NCI-H524 (cell line): Measurements from ENCODE around the gene BEX4.

ENCODE experiments used
- DNase-seq, 2 experiments: peaks; one replicate each; lab custom pipeline; 2025; lab: John Stamatoyannopoulos, UW

Gene BEX4

DNA sequence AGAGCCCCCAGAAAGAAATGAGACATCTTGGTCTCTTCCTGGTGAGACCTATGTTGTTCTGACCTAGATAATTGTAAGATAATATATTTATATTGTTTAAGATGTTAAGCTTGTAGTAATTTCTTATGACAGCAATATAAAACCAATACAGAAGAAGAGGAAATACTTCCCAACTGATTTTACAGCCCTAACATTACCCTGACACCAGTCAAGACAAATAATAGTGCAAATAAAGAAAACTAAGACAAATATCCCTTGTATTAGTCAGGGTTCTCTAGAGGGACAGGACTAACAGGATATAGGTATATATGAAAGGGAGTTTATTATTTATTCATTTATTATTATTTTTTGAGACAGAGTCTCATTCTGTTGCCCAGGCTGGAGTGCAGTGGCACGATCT lies 21.4 kb downstream of the BEX4 start:
- no peak for DNase-seq

DNA sequence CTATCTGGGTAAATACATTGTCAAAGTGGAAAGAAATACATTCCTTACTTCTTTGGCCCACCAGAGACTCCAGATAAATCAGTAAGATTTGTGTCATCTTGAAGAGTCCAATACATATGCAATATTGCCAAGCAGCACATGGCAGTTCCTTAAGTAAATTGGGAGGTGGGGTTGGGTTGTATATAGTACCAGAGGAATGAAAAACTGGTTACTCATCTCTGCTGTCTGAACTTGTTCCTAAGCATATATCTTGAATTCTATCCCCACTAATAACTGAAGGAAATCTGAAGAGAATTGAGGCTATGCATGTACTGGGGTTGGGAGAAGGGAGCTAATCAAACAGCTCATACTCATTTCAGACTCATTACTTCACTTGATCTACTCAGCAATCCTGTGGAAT lies 25.2 kb downstream of the BEX4 start:
- DNase-seq, result no peak

DNA sequence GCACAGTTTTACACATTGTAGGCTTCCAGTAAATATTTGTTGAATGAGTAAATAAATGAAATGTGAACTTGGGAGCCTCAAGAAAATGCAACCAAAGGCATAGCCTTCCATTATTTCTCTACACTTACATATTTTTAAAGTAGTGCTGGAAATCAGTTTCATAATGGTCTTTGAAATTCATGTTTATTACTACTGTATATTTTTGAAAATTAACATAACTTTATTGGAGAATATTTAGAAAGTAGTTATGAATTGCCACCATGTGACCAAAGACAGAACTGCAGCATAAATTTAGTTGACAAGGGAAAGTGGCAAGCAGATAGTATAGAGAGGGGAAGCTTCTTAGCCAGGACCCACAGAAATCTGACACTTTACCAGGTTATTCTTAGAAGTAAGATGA lies 33.6 kb downstream of the BEX4 start:
- peak in 1 of 2 experiments; percentile 4 for DNase-seq

DNA sequence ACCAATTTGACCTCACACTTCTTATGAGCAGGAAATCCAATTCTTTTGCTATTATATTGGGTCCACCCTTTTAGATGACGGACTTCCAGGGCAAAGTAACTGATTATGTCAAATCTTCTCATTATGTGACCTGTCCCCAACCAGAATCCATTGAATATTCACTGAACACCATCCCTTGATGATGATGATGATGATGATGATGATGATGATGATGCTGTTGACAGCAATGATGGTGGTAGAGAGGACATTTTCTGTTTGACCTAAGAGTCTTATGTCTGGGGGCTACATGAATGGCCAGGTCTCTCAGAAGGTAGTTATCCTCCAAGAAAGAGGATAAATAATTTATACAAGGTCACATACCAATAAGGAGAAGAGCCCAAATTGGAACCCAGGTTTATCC lies 34.9 kb downstream of the BEX4 start:
- no peak for DNase-seq

DNA sequence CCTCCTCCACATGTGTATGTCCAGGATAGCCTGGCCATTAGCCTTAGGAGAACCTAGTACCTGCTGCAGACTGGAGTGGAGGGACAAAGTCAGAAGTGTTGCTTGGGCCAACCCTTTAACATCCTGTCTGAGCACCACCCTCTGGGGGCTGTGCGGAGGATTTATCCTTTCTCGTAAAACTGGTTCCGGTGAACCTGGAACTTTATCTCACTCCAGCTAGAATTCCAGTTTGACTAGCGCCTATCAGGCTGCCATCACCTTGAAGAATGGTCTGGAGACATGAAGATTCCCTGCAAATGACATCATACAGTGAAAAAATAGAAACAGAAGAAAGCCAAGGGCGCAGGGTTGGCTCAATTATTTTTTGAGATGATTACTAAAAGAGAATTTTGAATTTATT lies 36.1 kb downstream of the BEX4 start:
- no peak for DNase-seq

DNA sequence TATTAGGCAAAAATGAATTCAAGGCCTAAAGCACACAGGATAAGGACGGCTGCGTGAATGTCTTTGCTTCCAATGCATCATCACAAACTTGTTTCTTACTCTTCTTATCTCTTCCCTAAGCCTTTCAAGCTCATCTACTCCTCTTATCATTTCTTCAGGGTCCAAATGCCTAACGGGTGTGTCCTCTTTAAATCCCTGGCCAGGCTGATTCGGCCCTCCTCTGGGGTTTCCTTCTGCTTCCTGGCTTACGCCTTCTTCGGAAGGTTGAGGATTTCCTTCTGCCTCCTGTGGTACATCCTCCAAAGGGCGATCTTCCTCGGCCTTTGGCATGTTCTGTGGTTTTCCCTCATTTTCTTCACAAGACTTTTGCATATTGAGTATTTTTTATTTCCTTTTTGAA lies 38.7 kb downstream of the BEX4 start:
- DNase-seq, result no peak

DNA sequence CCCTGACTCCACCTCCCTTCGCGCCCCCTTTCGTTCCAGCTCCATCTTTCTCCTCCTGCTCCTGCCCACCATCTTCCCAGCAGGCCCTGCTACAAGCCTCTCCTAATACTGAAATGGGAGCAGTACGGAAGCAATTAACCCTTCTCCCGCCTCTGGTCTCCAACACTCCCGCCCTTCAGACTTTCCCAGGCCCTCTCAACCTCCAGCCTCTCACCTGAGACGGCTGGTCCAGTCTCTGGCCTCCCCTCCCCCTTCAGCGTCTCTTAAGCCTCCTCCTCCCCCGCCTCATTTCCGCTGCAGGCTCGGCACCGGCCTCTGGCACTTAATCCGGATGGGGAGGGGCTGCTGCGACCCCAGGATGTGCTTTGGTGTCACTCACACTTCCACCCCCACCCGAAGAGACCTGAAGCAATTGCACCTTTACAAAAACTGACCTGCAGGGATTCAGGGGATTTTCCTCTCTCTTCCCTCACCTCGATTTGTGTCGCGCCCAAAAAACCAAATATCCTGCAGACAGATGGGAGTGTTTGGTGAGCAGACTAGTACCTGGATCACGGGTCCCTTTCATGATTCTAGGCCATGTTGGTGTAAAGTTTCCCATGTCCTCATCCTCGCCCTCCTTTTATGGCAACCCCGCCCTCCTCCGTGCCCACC lies 39.4 kb downstream of the BEX4 start:
- DNase-seq, result peak; percentile 69 to 72

DNA sequence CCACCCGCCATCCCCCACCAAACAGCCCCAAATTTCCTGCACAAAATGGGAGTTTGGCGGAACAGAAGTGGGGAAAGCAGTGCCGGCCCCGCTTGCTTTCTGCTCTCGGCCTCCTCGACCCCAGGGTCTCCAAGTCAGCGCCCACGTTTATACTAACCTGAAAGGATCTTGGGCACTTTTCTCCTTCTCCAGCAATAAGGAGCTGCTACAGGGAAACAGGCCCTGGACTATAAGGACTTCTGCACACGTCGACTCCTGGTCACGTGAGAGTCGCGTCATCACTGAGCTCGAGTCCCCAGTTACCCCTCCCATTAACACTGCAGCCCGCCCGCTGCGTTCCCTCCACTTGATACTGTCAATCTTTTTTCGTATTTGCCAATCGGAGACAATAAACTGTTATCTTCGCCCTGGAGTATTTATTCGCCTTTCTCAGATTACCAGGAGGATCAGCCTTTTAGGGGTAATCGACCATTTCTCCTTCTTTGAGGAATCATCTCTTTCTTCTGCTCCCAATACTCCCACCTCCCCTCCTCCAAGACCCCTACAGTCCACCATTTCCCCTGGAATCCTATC lies 40.1 kb downstream of the BEX4 start, which contains the start of gene TCEAL8:
Gene TCEAL8, minus strand, starts transcription at position 235 of the 573 bp plus-strand sequence. CDS start 1,176 bp downstream, outside the sequence.
- DNase-seq, result peak; percentile 84 to 91

DNA sequence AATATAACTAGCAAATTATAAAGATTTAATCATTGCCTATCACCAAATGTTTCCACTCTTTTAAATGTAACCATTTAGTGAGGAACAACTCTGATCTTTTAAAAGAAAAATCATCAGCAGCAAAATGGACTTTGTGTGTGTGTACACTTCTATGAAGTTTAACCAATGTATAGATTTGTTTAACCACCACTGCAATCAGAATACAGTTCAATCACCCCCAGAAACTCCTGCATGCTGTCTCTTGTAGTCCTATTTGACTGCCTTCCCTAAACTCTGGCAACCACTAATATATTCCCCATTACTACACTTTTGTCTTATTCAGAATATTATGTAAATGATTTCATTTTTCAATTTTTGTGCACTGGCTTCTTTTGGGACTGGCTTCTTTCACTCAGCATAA lies 41.7 kb downstream of the BEX4 start:
- DNase-seq, result no peak

DNA sequence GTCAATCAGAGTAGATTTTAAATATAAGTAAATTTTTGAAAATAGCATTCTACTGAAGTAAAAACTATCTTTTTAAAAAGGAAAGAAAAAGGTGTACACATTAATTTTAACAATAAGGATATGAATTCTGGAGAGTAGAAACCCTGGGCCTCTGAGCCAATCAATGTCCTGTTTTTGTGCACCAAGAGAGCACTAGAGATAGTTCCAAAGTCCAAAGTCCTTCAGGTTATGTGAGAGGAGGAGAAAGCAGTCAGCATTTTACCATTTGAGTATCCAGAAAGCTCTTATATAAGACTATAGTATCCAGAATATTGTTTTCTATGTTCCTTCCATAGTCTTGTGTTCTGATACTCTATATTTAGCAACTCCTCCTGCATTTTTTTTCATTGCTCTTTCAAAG lies 43.4 kb downstream of the BEX4 start:
- no peak for DNase-seq
